H1 (cell line): Measurements from ENCODE around the gene TTC39A. TPM values are rescaled to one million over a fixed set of nuclear protein-coding genes. Genes with fewer than 3 reads are reported as not detected.

ENCODE experiments used
- polyA plus RNA-seq, 7 experiments: library from polyadenylated mRNA; depleted of rRNA in 3 of 7; stranded (reverse) in 5 of 7; unstranded in 2 of 7; fragments of >200 nt in 5 of 7; fragments of 200-250 nt in 2 of 7; gene quantifications; 1 replicate in 5 of 7; 2 replicates in 1 of 7; 4 replicates in 1 of 7; pipeline versions ENCODE4 v1.2.1 to v1.2.3, GENCODE V29; 2011 to 2013; ENCODE audit warnings: missing spikeins in 2 of 7, mixed read lengths in 2 of 7
- total RNA-seq: library from RNA; stranded (reverse); fragmentation: NEBNext Ultra II Directional; extraction: Animal tissue kit (Norgen Biotek cat#: 25700); gene quantifications from 2 replicates; pipeline ENCODE4 v1.2.1, GENCODE V29; 2021
- TF ChIP-seq, protein P1 (sequence below): fragments of 300-600 bp; sonication (generic); IDR thresholded peaks from 2 replicates; pipeline ENCODE4 v1.7.1; 2012; ENCODE audit warnings: low read length, moderate library complexity, mild to moderate bottlenecking, inconsistent platforms; ENCODE audit not compliant: insufficient replicate concordance

The TTC39A gene
- total and polyA plus RNA-seq, 2 of the 8 experiments (the other 6 are each of a cell fraction or from before 2014, with no cell fraction given) = 5.5 to 5.8 TPM

DNA sequence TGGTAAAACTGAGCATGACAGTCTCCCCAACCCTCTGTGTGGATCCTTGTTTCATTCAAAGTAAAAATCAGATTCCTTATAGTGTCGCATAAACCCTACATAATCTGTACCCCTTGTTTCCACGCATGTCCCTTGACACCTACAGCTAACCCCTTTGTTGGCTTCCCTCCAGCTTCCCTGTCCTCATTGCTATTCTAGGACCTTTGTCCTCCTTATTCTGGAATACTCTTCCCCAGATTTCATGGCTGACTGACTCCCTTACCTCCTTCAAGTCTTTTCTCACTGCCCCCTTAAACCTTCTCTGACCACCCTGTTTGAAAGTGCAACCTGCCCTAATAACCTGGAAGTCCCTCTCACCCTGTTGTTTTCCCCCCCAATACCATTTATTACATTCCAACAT is 90.3 kb downstream of the TTC39A start (continued):
- TF ChIP-seq, protein P1, sequence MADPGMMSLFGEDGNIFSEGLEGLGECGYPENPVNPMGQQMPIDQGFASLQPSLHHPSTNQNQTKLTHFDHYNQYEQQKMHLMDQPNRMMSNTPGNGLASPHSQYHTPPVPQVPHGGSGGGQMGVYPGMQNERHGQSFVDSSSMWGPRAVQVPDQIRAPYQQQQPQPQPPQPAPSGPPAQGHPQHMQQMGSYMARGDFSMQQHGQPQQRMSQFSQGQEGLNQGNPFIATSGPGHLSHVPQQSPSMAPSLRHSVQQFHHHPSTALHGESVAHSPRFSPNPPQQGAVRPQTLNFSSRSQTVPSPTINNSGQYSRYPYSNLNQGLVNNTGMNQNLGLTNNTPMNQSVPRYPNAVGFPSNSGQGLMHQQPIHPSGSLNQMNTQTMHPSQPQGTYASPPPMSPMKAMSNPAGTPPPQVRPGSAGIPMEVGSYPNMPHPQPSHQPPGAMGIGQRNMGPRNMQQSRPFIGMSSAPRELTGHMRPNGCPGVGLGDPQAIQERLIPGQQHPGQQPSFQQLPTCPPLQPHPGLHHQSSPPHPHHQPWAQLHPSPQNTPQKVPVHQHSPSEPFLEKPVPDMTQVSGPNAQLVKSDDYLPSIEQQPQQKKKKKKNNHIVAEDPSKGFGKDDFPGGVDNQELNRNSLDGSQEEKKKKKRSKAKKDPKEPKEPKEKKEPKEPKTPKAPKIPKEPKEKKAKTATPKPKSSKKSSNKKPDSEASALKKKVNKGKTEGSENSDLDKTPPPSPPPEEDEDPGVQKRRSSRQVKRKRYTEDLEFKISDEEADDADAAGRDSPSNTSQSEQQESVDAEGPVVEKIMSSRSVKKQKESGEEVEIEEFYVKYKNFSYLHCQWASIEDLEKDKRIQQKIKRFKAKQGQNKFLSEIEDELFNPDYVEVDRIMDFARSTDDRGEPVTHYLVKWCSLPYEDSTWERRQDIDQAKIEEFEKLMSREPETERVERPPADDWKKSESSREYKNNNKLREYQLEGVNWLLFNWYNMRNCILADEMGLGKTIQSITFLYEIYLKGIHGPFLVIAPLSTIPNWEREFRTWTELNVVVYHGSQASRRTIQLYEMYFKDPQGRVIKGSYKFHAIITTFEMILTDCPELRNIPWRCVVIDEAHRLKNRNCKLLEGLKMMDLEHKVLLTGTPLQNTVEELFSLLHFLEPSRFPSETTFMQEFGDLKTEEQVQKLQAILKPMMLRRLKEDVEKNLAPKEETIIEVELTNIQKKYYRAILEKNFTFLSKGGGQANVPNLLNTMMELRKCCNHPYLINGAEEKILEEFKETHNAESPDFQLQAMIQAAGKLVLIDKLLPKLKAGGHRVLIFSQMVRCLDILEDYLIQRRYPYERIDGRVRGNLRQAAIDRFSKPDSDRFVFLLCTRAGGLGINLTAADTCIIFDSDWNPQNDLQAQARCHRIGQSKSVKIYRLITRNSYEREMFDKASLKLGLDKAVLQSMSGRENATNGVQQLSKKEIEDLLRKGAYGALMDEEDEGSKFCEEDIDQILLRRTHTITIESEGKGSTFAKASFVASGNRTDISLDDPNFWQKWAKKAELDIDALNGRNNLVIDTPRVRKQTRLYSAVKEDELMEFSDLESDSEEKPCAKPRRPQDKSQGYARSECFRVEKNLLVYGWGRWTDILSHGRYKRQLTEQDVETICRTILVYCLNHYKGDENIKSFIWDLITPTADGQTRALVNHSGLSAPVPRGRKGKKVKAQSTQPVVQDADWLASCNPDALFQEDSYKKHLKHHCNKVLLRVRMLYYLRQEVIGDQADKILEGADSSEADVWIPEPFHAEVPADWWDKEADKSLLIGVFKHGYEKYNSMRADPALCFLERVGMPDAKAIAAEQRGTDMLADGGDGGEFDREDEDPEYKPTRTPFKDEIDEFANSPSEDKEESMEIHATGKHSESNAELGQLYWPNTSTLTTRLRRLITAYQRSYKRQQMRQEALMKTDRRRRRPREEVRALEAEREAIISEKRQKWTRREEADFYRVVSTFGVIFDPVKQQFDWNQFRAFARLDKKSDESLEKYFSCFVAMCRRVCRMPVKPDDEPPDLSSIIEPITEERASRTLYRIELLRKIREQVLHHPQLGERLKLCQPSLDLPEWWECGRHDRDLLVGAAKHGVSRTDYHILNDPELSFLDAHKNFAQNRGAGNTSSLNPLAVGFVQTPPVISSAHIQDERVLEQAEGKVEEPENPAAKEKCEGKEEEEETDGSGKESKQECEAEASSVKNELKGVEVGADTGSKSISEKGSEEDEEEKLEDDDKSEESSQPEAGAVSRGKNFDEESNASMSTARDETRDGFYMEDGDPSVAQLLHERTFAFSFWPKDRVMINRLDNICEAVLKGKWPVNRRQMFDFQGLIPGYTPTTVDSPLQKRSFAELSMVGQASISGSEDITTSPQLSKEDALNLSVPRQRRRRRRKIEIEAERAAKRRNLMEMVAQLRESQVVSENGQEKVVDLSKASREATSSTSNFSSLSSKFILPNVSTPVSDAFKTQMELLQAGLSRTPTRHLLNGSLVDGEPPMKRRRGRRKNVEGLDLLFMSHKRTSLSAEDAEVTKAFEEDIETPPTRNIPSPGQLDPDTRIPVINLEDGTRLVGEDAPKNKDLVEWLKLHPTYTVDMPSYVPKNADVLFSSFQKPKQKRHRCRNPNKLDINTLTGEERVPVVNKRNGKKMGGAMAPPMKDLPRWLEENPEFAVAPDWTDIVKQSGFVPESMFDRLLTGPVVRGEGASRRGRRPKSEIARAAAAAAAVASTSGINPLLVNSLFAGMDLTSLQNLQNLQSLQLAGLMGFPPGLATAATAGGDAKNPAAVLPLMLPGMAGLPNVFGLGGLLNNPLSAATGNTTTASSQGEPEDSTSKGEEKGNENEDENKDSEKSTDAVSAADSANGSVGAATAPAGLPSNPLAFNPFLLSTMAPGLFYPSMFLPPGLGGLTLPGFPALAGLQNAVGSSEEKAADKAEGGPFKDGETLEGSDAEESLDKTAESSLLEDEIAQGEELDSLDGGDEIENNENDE = no peak
